Activated CD8-positive, alpha-beta T cell treated with anti-CD3 and anti-CD28 coated beads for 36 hours (primary cell): ENCODE measurements around the gene MLC1. TPM values are rescaled to one million over a fixed set of nuclear protein-coding genes. Genes with fewer than 3 reads are reported as not detected.

Experiments
- ATAC-seq: fragments of 200-7000 bp; cut with Tn5 transposase; one replicate; pipeline ENCODE4 v1.10.0; 2021; ENCODE audit warnings: mild to moderate bottlenecking, moderate library complexity
- CTCF ChIA-PET: fragments of 350-600 bp; sonication (Branson Sonifier 250); formaldehyde crosslinking; loops from one replicate; lab custom pipeline; 2021; ENCODE audit warnings: antibody characterized with exemption; lab: Charles Lee
- POLR2A ChIA-PET: fragments of 350-600 bp; sonication (Branson Sonifier 250); formaldehyde crosslinking; loops from one replicate; lab custom pipeline; 2021; ENCODE audit warnings: antibody characterized with exemption; lab: Charles Lee
- DNase-seq: peaks from one replicate; pipeline ENCODE4 v3.0.0-alpha.2; 2020
- H3K27ac Mint-ChIP-seq: one replicate; pipeline ENCODE4 v1.8.0; 2021; ENCODE audit warnings: mild to moderate bottlenecking, mixed read lengths
- H3K27me3 Mint-ChIP-seq: one replicate; pipeline ENCODE4 v1.8.0; 2021; ENCODE audit warnings: mixed read lengths
- H3K36me3 Mint-ChIP-seq: one replicate; pipeline ENCODE4 v1.8.0; 2021; ENCODE audit warnings: low read depth, mixed read lengths
- H3K4me1 Mint-ChIP-seq: one replicate; pipeline ENCODE4 v1.8.0; 2021; ENCODE audit warnings: low read depth, mixed read lengths
- H3K4me3 Mint-ChIP-seq: one replicate; pipeline ENCODE4 v1.8.0; 2021; ENCODE audit warnings: mild to moderate bottlenecking, moderate library complexity, mixed read lengths
- H3K9me3 Mint-ChIP-seq: one replicate; pipeline ENCODE4 v1.8.0; 2021; ENCODE audit warnings: mixed read lengths
- intact Hi-C: fragments of 100-400 bp; cut with micrococcal nuclease; formaldehyde crosslinking; loops from one replicate; pipeline ENCODE4 v1.10.0; 2022
- total RNA-seq, 2 experiments: library from RNA; stranded (reverse); gene quantifications; one replicate each; pipeline ENCODE4 v1.2.3, GENCODE V29; 2021
- TF ChIP-seq, protein P1 (sequence below): fragments of 200-600 bp; IDR thresholded peaks from one replicate; pipeline ENCODE4 v1.8.0; 2022; ENCODE audit warnings: antibody characterized with exemption, mild to moderate bottlenecking

The MLC1 gene
- total RNA-seq, 2 experiments from 2014 or later = 1.3 to 1.5 TPM

DNA sequence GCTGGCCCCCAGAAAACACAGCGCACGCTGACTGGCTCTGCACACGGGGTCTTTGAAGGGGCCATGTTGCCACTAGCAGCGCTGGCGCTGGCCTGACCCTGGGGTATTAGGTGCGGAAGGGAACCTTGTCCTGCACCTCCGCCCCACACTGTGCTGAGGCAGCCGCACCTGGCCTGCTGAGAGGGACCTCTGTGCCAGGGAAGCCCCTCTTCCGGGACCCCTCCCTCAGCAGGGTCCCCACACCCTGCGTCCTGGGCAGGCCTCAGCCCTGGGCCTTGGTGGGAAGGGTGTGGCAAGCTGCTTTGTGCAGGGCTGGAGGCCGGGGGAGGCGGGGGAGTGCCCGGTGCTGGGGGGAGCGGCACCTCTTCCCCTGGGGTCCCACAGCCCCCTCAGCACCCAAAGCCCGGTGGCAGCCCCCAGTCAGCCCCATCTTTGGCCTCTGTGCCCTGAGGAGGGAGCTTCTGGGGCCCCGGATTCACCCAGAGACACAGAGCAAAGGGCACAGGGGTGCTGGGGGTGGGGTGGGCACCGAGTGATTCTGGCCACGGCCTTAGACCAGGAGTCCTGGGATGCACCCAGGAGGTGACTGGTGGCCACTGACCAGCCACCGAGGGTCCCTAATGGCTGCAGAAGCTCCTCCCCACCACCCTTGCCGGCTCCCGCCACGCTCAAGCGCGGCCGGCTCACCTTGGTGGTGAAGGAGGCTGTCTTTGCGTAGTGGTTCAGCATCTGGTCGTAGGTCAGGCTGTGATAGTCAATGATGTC, 38.6 kb downstream of the MLC1 start:
- intact Hi-C loops = no loop called here
- TF ChIP-seq, protein P1, sequence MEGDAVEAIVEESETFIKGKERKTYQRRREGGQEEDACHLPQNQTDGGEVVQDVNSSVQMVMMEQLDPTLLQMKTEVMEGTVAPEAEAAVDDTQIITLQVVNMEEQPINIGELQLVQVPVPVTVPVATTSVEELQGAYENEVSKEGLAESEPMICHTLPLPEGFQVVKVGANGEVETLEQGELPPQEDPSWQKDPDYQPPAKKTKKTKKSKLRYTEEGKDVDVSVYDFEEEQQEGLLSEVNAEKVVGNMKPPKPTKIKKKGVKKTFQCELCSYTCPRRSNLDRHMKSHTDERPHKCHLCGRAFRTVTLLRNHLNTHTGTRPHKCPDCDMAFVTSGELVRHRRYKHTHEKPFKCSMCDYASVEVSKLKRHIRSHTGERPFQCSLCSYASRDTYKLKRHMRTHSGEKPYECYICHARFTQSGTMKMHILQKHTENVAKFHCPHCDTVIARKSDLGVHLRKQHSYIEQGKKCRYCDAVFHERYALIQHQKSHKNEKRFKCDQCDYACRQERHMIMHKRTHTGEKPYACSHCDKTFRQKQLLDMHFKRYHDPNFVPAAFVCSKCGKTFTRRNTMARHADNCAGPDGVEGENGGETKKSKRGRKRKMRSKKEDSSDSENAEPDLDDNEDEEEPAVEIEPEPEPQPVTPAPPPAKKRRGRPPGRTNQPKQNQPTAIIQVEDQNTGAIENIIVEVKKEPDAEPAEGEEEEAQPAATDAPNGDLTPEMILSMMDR = no peak
- Mint-ChIP-seq H3K9me3 (no peaks in the 10 kb centered on the region), H3K4me3 (no peak overlapping the region), H3K27ac (no peak overlapping the region), H3K36me3 (no peaks in the 10 kb centered on the region), H3K27me3 (peaks cover 19% of the 10 kb centered on the region), H3K4me1 (peaks cover 9% of the 10 kb centered on the region)
- ChIA-PET CTCF (no interaction called here), POLR2A (no interaction called here)
- ATAC-seq = no peak
- DNase-seq = no peak

DNA sequence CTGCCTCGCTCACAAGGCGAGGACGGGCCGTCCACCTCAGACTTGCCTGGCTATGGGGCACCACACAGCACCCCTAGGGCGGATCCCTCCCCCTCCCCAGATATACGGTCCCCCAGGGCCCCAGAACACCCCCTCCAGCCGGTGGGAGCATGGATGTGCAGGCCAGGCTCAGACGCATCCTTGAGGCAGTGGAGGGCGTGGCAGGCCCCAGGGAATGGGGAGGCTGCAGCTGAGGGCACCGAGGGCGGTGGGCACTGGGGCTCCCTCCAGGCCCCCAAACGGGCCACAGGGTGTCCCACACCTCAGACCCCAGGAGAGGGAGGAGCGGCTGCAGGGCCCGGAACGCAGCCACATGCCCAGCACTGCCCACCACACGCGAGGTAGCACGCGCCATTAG, 39.2 kb downstream of the MLC1 start:
- peaks cover 19% of the 10 kb centered on the region for H3K27me3 Mint-ChIP-seq
- DNase-seq (no peak), ATAC-seq (no peak)
- ChIA-PET POLR2A (no interaction called here), CTCF (no interaction called here)
- TF ChIP-seq, protein P1 = no peak
- peaks cover 9% of the 10 kb centered on the region for H3K4me1 Mint-ChIP-seq
- H3K36me3 Mint-ChIP-seq = no peaks in the 10 kb centered on the region
- intact Hi-C loops = no loop called here
- H3K27ac Mint-ChIP-seq = no peak overlapping the region
- no peak overlapping the region for H3K4me3 Mint-ChIP-seq
- no peaks in the 10 kb centered on the region for H3K9me3 Mint-ChIP-seq

DNA sequence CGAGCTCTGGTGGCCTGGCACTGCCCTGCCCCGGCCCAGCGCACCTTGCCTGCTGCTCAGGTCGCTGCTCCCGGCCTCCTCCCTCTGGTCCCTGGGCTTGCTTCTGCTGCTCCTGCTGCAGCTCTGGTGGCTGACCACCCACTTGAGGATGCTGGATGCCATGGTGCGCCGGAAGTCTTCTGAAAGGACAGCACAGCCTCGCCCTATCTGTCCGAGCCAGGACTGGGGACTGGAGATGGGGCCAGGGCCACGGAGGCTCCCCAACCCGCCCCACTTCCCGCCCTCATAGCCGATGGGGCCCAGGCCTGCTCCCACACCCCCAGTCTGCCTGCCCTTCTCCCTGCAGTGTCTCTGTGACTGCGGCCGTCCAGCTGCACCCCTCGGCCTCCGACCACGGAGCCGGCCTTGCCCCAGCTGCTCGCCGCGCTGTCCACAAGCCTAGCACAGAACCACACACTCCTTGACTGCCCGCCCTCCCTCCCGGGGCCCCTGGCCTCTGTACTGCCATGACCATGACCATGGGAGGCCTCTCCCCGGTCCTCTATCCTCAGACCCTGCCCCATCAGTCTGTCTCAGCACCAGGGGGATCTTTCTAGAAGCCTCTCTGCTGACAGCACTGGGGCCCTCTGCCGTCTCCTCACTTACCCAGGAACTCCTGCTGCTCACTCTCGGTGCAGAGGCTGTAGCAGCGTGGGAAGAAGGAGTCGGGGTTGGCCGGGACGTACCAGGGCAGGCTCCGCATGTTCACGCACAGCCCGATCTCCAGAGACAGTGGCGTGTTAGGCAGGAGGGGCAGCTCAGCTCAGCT, 39.8 kb downstream of the MLC1 start:
- Mint-ChIP-seq H3K9me3 (no peaks in the 10 kb centered on the region), H3K4me3 (no peak overlapping the region), H3K27me3 (peaks cover 19% of the 10 kb centered on the region), H3K27ac (no peak overlapping the region), H3K4me1 (peaks cover 9% of the 10 kb centered on the region), H3K36me3 (no peaks in the 10 kb centered on the region)
- CTCF ChIA-PET = no interaction called here
- intact Hi-C loops = no loop called here
- POLR2A ChIA-PET = interaction anchor here (0.9 kb wide), 1 partner anchor 11 kb away, joined by 3 read pairs; no protein-coding TSS in a partner anchor
- ATAC-seq (no peak), DNase-seq (no peak)
- TF ChIP-seq, protein P1 = no peak

DNA sequence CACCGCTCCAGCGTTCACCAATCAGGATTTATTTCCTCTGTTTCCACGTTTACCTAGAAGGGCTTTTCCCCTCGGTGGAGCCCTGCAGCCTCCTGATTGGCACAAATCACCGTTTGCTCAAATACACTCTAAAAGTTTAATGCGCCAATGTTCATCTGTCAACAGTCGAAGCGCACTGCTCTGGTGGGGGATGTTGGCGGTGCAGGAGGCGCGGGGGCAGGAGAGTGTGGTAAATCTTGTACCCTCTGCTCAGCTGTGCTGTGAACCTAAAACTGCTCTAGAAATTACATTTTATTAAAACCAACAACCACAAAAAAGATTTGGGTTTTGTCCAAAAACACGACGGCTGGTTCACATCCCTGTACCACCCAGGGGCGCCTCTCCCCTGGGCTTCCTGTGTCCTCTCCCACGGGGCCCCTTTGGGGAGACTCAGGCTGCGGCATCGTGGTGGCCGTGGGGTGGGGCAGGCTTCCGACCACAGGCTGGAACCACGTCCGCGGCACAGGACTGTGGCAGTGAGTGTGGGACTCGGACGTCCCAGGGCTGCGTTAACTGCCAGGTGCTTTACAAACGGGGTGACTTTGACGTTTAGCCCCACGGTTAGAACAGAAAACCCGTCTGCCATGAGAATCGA, 40.6 kb downstream of the MLC1 start:
- Mint-ChIP-seq H3K4me1 (peaks cover 9% of the 10 kb centered on the region), H3K27me3 (peaks cover 19% of the 10 kb centered on the region), H3K9me3 (no peaks in the 10 kb centered on the region), H3K36me3 (no peaks in the 10 kb centered on the region), H3K4me3 (no peak overlapping the region), H3K27ac (no peak overlapping the region)
- ChIA-PET CTCF (interaction anchor here (0.7 to 0.9 kb wide), 2 partner anchors 14 to 85 kb away, joined by 3 to 4 read pairs; no protein-coding TSS in a partner anchor), POLR2A (interaction anchor here (0.9 kb wide), 1 partner anchor 12 kb away, joined by 3 read pairs; no protein-coding TSS in a partner anchor)
- ATAC-seq (peak; percentile 76), DNase-seq (peak; percentile 49)
- TF ChIP-seq, protein P1 = no peak
- intact Hi-C loops = no loop called here
